DND-41 (cell line): ENCODE measurements around the gene MYO1C.

Experiments used
- CTCF ChIP-seq: IDR thresholded peaks from 2 replicates; pipeline ENCODE4 v1.5.1; 2012; ENCODE audit warnings: borderline replicate concordance, low read length, moderate library complexity, mild to moderate bottlenecking; ENCODE audit not compliant: poor library complexity, severe bottlenecking; ENCODE audit errors: extremely low read depth
- EZH2 ChIP-seq: IDR thresholded peaks from 3 replicates; pipeline ENCODE4 v1.6.1; 2012; ENCODE audit warnings: borderline replicate concordance, low read depth, mild to moderate bottlenecking, moderate library complexity, low read length, inconsistent platforms; ENCODE audit not compliant: severe bottlenecking

- no peak for TF ChIP-seq EZH2
- no peak for TF ChIP-seq CTCF
These were observed 49.0 kb upstream of the MYO1C start for GRCh38 chr17:1541367-1541904.
